CD4-positive, alpha-beta memory T cell (primary cell): ENCODE results near the gene GAK. TPM values are rescaled to one million over a fixed set of nuclear protein-coding genes. Genes with fewer than 3 reads are reported as not detected.

Experiments
- CTCF ChIA-PET: fragments of 350-600 bp; sonication (Branson Sonifier 250); formaldehyde crosslinking; loops from one replicate; lab custom pipeline; 2021; ENCODE audit warnings: inconsistent platforms; ENCODE audit not compliant: partially characterized antibody; lab: Charles Lee
- POLR2A ChIA-PET: fragments of 350-600 bp; sonication (Branson Sonifier 250); formaldehyde crosslinking; loops from one replicate; lab custom pipeline; 2021; ENCODE audit not compliant: partially characterized antibody; lab: Charles Lee
- DNase-seq, 5 donors: peaks; one replicate each; pipeline versions ENCODE4 v3.0.0 to v3.0.0-alpha.2; 2020 to 2022; ENCODE audit warnings: mixed read lengths in 1 of 5
- H3K27ac ChIP-seq: one replicate; pipeline ENCODE4 v1.7.0; 2013; ENCODE audit warnings: low read depth, low read length
- H3K27me3 ChIP-seq: 2 replicates; pipeline ENCODE4 v1.7.0; 2013; ENCODE audit warnings: mild to moderate bottlenecking, low read length, moderate library complexity; ENCODE audit not compliant: insufficient read depth
- H3K36me3 ChIP-seq: 2 replicates; pipeline ENCODE4 v1.7.0; 2013; ENCODE audit warnings: mild to moderate bottlenecking, low read length, moderate library complexity; ENCODE audit not compliant: insufficient read depth
- H3K4me1 ChIP-seq: 2 replicates; pipeline ENCODE4 v1.7.0; 2013; ENCODE audit warnings: mild to moderate bottlenecking, low read length, moderate library complexity; ENCODE audit not compliant: insufficient read depth
- H3K4me3 ChIP-seq, 2 donors: one replicate each; pipeline ENCODE4 v1.7.0; 2013; ENCODE audit warnings: low read length in 2 of 2, mild to moderate bottlenecking in 1 of 2
- H3K9me3 ChIP-seq, 2 donors: one replicate each; pipeline ENCODE4 v1.7.0; 2013; ENCODE audit warnings: low read length in 2 of 2, control low read depth in 1 of 2; ENCODE audit not compliant: control insufficient read depth in 1 of 2
- H3K27ac Mint-ChIP-seq, 7 donors: one replicate each; pipeline ENCODE4 v1.8.0; 2020 to 2021; ENCODE audit warnings: mixed read lengths in 7 of 7, mild to moderate bottlenecking in 6 of 7, inconsistent platforms in 3 of 7, moderate library complexity in 3 of 7
- H3K27me3 Mint-ChIP-seq, 2 donors: one replicate each; pipeline ENCODE4 v1.8.0; 2020 to 2021; ENCODE audit warnings: mixed read lengths in 2 of 2
- H3K36me3 Mint-ChIP-seq, 2 donors: one replicate each; pipeline ENCODE4 v1.8.0; 2020 to 2021; ENCODE audit warnings: mixed read lengths in 2 of 2, inconsistent platforms in 1 of 2, mild to moderate bottlenecking in 1 of 2
- H3K4me1 Mint-ChIP-seq, 4 donors: one replicate each; pipeline ENCODE4 v1.8.0; 2020 to 2021; ENCODE audit warnings: mixed read lengths in 4 of 4, mild to moderate bottlenecking in 1 of 4
- H3K4me3 Mint-ChIP-seq, 8 donors: one replicate each; pipeline ENCODE4 v1.8.0; 2020 to 2021; ENCODE audit warnings: mixed read lengths in 8 of 8, mild to moderate bottlenecking in 7 of 8, moderate library complexity in 6 of 8, inconsistent platforms in 3 of 8
- H3K9me3 Mint-ChIP-seq, 8 donors: one replicate each; pipeline ENCODE4 v1.8.0; 2020 to 2021; ENCODE audit warnings: mixed read lengths in 8 of 8, mild to moderate bottlenecking in 5 of 8, inconsistent platforms in 3 of 8, moderate library complexity in 1 of 8
- intact Hi-C: fragments of 100-400 bp; cut with micrococcal nuclease; formaldehyde crosslinking; loops from one replicate; pipeline ENCODE4 v1.15.1; 2023
- polyA plus RNA-seq, 2 donors: library from polyadenylated mRNA; unstranded; fragments of 300-500 nt; fragmentation: Illumina TruSeq; gene quantifications; one replicate each; pipeline ENCODE4 v1.2.3, GENCODE V29; 2021
- total RNA-seq, 2 experiments: library from RNA; stranded (reverse); gene quantifications; one replicate each; pipeline ENCODE4 v1.2.3, GENCODE V29; 2021

Gene GAK
- total and polyA plus RNA-seq, 4 experiments from 2014 or later, result 32.5 to 188 (median 130) TPM

DNA sequence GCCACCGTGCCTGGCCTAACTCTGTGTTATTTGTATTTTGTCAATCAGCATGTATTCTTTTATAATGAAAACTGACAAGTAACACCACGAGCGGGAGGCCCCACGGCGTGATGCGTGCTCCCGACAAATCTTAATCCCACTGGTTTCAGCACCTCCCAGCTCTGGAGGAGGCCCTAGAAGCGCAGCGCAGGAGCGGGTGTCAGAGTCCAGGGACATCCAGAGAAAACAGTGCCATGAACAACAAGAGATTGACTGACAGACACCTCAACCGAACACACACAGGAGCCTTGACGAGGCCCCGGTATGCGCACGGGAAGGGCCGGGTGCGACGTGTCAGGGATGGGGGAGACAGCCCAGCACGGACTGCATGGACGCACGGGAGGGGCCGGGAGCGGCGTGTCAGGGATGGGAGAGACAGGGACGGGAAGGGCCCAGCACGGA lies 23.0 kb downstream of the GAK start:
- H3K4me3 Mint-ChIP-seq, result no peak overlapping the region
- no peaks in the 10 kb centered on the region for H3K9me3 ChIP-seq

DNA sequence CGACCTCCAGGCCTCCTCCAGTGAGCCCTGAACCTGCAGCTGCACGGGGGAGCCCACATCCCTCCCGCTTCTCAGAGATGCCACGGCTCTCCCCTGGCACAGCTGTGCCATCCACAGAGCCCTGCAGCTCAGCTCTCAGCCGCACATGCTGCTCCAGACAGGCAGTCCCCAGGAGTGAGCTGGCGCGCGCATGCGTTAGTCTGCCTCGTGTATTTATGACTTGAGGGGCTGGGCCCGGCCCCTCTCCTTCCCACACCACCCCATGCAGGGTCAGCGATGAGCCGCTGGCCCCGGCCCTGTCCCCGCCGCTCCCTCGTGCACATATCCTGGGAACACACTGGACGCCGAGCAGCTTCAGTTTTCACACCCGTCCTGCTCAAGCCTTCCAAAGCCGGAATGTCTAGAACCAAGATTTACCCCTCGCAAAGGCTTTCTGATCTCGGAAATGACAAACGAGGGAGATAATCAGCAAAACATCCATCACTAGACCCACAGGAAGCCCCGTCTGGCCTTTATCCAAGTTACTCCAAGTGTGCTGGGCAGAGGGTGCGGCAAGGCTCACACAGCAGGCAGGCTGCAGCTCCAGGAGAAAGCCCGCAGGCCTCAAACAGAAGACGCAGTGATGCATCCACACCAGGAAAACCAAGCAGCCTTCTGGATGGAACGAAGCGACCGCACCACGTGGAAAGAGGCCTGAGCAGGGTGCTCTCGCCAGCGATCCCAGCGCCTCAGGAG lies 24.3 kb downstream of the GAK start:
- Histone ChIP-seq H3K27ac (no peak overlapping the region), H3K9me3 (no peaks in the 10 kb centered on the region), H3K4me1 (no peaks in the 10 kb centered on the region), H3K27me3 (no peaks in the 10 kb centered on the region), H3K36me3 (peaks cover 33% of the 10 kb centered on the region), H3K4me3 (no peak overlapping the region)
- ChIA-PET CTCF (no interaction called here), POLR2A (no interaction called here)
- intact Hi-C loops, result no loop called here
- no peaks in the 10 kb centered on the region for H3K27me3 Mint-ChIP-seq
- no peak overlapping the region for H3K4me3 Mint-ChIP-seq
- H3K4me1 Mint-ChIP-seq, result peaks cover 0 to 4% (median under 1%) of the 10 kb centered on the region in 4 donors
- peaks cover 22 to 43% of the 10 kb centered on the region in 2 donors for H3K36me3 Mint-ChIP-seq
- H3K9me3 Mint-ChIP-seq, result no peaks in the 10 kb centered on the region
- DNase-seq, result no peak
- peak overlapping the region in 1 of 7 donors; percentile 32 for H3K27ac Mint-ChIP-seq

More for the DNA sequence above, 23.0 kb downstream of the GAK start:
- Mint-ChIP-seq H3K36me3 (peaks cover 22 to 41% of the 10 kb centered on the region in 2 donors), H3K4me1 (peaks cover 0 to 2% (median 0%) of the 10 kb centered on the region in 4 donors), H3K27me3 (no peaks in the 10 kb centered on the region), H3K27ac (peak overlapping the region in 1 of 7 donors; percentile 65), H3K9me3 (no peaks in the 10 kb centered on the region)
- intact Hi-C loops, result no loop called here
- Histone ChIP-seq H3K36me3 (peaks cover 40% of the 10 kb centered on the region), H3K4me3 (no peak overlapping the region), H3K4me1 (no peaks in the 10 kb centered on the region), H3K27me3 (no peaks in the 10 kb centered on the region), H3K27ac (no peak overlapping the region)
- POLR2A ChIA-PET, result no interaction called here
- DNase-seq, result no peak
- CTCF ChIA-PET, result no interaction called here

DNA sequence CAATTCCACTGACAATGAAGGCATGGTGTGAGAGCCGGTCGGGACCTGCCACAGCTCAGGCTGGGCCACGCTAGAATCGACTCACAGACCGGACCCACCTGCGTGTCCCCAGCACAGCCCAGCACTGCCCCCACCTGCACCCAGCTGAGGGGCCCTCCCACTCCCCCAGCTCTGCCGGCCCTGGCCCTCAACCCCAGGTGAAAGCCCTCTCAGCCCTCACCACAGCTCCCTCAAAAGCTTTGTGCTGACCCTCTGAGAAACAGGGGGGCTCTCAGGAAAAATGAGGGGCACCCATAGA lies 25.1 kb downstream of the GAK start:
- H3K9me3 ChIP-seq, result no peaks in the 10 kb centered on the region
- no peaks in the 10 kb centered on the region for H3K4me1 ChIP-seq
- DNase-seq, result no peak
- intact Hi-C loops, result no loop called here
- Mint-ChIP-seq H3K27ac (peak overlapping the region in 1 of 7 donors; percentile 19), H3K27me3 (no peaks in the 10 kb centered on the region), H3K36me3 (peaks cover 26 to 41% of the 10 kb centered on the region in 2 donors), H3K4me3 (no peak overlapping the region), H3K4me1 (peaks cover 0 to 7% (median 3%) of the 10 kb centered on the region in 4 donors), H3K9me3 (no peaks in the 10 kb centered on the region)
- H3K4me3 ChIP-seq, result no peak overlapping the region
- no peak overlapping the region for H3K27ac ChIP-seq
- POLR2A ChIA-PET, result no interaction called here
- CTCF ChIA-PET, result no interaction called here
- H3K27me3 ChIP-seq, result no peaks in the 10 kb centered on the region
- H3K36me3 ChIP-seq, result peaks cover 25% of the 10 kb centered on the region

DNA sequence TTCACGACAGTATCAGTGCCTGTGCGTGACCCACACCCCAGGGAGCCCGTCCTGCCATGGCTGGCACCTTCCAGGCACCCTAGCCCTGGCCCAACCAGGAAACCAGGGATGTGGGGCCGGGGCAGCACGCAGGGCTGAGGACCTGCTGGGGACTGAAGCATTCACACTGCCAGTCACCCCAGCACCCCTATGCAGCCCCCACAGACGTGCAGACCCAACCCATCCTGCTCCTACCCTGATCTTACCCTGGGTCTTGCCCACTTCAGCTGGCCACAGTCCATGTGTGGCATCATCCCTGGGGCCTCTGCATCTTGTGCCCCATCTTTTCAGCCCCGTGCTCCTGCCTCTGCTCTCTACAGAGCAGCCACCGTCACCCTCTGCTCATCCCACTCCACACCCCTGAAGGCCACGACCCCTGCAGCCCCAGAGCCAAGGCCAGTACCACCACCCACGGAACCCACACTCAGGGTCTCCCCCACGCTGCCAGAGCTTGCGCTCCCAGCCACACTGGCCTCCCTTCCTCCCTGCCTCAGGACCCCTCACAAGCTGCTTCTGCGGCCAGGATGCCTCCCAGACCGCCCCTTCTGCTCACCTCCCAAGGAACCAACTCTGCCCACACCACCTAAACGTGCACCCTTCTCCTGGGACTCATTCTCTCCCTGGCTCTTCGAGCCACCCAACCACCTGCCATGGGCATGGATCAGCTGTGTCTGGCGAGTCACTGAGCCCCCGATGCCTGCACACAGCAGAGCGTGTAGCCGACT lies 25.6 kb downstream of the GAK start:
- CTCF ChIA-PET, result no interaction called here

DNA sequence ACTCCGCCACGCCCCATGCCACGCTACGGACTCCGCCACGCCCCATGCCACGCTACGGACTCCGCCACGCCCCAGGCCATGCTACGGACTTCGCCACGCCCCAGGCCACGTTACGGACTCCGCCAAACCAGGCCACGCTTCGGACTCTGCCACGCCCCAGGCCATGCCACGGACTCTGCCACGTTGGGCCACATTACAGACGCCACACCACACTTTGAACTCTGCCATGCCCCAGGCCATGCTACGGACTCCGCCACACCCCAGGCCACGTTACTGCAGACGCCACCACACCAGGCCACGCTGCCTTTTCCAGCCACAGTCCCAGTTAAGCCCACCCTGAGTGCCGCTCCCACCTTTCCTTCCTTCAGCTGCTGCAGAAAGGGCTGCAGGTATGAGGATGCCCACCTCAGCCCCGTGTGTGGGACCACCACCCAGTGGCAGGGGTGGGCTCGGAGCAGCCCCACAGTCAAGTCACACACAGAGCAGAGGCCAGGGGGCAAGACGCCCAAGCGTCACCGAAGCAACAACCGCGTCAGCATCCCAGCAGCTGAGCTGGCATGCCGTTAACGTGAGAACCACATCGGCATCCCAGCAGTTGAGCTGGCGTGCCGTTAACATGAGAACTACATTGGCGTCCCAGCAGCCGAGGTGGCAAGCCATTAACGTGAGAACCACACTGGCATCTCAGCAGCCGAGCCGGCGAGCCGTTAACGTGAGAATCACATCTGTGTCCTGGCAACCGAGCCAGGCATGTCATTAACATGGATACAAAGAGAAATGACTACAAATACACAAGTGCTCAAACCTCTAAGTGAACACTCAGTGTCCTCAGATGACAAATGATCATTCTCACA lies 26.4 kb downstream of the GAK start:
- H3K36me3 ChIP-seq, result peaks cover 12% of the 10 kb centered on the region
- H3K27me3 ChIP-seq, result no peaks in the 10 kb centered on the region
- Mint-ChIP-seq H3K27ac (peak overlapping the region in 3 of 7 donors; percentile 16 to 66 (median 42)), H3K4me1 (peaks cover 0 to 7% (median 3%) of the 10 kb centered on the region in 4 donors), H3K9me3 (no peaks in the 10 kb centered on the region), H3K36me3 (peaks cover 23 to 31% of the 10 kb centered on the region in 2 donors), H3K4me3 (no peak overlapping the region), H3K27me3 (no peaks in the 10 kb centered on the region)
- no peak for DNase-seq
- ChIA-PET POLR2A (no interaction called here), CTCF (no interaction called here)
- H3K4me1 ChIP-seq, result no peaks in the 10 kb centered on the region
- no peaks in the 10 kb centered on the region for H3K9me3 ChIP-seq
- H3K4me3 ChIP-seq, result no peak overlapping the region
- intact Hi-C loops, result no loop called here
- no peak overlapping the region for H3K27ac ChIP-seq

More for the DNA sequence above, 25.6 kb downstream of the GAK start:
- Histone ChIP-seq H3K4me3 (no peak overlapping the region), H3K27me3 (no peaks in the 10 kb centered on the region), H3K4me1 (no peaks in the 10 kb centered on the region), H3K36me3 (peaks cover 20% of the 10 kb centered on the region), H3K27ac (no peak overlapping the region), H3K9me3 (no peaks in the 10 kb centered on the region)
- Mint-ChIP-seq H3K4me1 (peaks cover 0 to 7% (median 3%) of the 10 kb centered on the region in 4 donors), H3K27me3 (no peaks in the 10 kb centered on the region), H3K36me3 (peaks cover 23 to 38% of the 10 kb centered on the region in 2 donors), H3K9me3 (no peaks in the 10 kb centered on the region), H3K27ac (peak overlapping the region in 4 of 7 donors; percentile 15 to 70 (median 51)), H3K4me3 (no peak overlapping the region)
- no peak for DNase-seq
- POLR2A ChIA-PET, result no interaction called here
- intact Hi-C loops, result no loop called here

DNA sequence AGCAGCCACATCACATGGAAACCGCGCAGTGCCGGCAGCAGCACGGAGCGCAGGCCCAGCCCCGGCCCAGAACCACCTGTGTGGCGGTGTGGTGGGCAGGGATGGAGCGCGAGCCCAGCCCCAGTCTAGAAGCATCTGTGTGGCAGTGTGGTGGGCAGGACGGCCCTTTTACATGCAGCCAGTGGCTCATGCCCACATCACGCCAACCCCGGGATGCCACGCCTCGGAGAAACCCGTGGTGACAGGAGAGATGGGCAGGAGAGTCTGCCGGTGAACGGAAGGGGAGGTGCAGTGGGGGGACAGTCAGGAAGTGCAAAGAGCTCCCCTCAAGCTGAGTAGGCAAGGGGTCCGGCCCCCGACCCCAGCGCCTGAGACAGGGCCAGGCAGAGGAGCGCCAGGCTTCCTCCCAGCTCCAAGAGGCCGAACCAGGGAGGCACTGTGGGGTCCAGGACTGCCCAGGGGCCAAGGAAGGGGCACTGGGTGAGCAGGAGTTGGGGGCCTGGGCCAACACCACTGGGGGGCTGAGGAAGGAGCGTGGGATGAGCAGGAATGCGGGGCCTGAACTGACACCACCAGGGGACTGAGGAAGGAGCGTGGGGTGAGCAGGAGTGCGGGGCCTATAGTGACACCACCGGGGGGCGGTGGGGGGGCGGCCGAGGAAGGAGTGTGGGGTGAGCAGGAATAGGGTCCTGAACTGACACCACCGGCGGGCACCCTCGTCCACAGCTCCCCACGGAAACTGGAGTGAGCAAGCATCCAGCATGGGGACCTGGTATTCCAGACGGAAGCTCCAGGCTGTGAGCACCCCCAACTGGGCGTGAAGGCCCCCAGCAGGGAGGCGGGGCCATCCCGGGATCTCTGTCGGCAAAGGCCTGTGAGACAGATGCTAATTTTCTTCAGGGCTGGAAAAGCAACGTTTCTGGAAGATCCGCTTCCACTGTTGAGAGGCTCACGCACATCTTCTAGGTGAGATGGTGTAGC lies 28.8 kb downstream of the GAK start:
- H3K27ac ChIP-seq, result no peak overlapping the region
- ChIA-PET POLR2A (no interaction called here), CTCF (no interaction called here)
- H3K4me1 ChIP-seq, result no peaks in the 10 kb centered on the region
- H3K4me1 Mint-ChIP-seq, result peaks cover 0 to 11% (median 6%) of the 10 kb centered on the region in 4 donors
- DNase-seq, result no peak
- H3K4me3 Mint-ChIP-seq, result no peak overlapping the region
- H3K27ac Mint-ChIP-seq, result peak overlapping the region in 1 of 7 donors; percentile 8
- H3K9me3 ChIP-seq, result no peaks in the 10 kb centered on the region
- no peaks in the 10 kb centered on the region for H3K27me3 Mint-ChIP-seq
- H3K36me3 ChIP-seq, result peaks cover 5% of the 10 kb centered on the region
- no peaks in the 10 kb centered on the region for H3K27me3 ChIP-seq
- H3K4me3 ChIP-seq, result no peak overlapping the region
- no peaks in the 10 kb centered on the region for H3K9me3 Mint-ChIP-seq
- H3K36me3 Mint-ChIP-seq, result peaks cover 25 to 37% of the 10 kb centered on the region in 2 donors
- intact Hi-C loops, result no loop called here
